ENCODE data around the gene CTNNA3. TPM values are rescaled to one million over a fixed set of nuclear protein-coding genes. Genes with fewer than 3 reads are reported as not detected.

The CTNNA3 gene
- total and polyA plus RNA-seq, 3 donors from 2014 or later, result 17.8 to 19.4 (median 18.3) TPM

DNA sequence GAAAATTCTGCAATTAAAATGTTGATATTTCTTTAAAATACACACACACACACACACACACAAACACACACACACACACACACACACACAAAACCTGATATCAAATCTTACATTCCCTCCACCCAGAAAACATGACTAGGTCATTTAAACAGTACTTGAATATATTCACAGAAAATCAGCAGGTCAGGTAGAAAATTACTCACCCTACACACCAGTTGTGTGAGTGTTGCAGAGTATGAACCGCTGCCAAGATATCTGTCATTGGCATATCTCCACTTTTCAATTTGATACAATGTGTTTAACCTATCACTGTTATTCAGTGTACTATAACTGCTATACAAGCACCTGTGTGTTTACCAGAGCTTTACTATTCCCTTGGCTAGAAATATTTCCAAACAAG, 1053.8 kb downstream of the CTNNA3 start:
- H3K9me3 ChIP-seq, result no peaks in the 10 kb centered on the region
- H3K4me3 ChIP-seq, result no peak overlapping the region
- H3K27me3 ChIP-seq, result no peaks in the 10 kb centered on the region
- intact Hi-C loops (cut with DNase I; ENCODE audit: low total_unique reads), result no loop called here
- no peaks in the 10 kb centered on the region for H3K36me3 ChIP-seq (ENCODE audit: low read depth, missing control alignments)
- H3K4me1 ChIP-seq, result no peaks in the 10 kb centered on the region
- 58 to 77% methylated on average over 1 of the region's 1 CpG for WGBS, 2 donors
- no peak for DNase-seq
- TF ChIP-seq, protein P1, sequence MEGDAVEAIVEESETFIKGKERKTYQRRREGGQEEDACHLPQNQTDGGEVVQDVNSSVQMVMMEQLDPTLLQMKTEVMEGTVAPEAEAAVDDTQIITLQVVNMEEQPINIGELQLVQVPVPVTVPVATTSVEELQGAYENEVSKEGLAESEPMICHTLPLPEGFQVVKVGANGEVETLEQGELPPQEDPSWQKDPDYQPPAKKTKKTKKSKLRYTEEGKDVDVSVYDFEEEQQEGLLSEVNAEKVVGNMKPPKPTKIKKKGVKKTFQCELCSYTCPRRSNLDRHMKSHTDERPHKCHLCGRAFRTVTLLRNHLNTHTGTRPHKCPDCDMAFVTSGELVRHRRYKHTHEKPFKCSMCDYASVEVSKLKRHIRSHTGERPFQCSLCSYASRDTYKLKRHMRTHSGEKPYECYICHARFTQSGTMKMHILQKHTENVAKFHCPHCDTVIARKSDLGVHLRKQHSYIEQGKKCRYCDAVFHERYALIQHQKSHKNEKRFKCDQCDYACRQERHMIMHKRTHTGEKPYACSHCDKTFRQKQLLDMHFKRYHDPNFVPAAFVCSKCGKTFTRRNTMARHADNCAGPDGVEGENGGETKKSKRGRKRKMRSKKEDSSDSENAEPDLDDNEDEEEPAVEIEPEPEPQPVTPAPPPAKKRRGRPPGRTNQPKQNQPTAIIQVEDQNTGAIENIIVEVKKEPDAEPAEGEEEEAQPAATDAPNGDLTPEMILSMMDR (IDR thresholded peaks at IDR 0.05), result no peak
- TF ChIP-seq POLR2A (IDR thresholded peaks at IDR 0.05), result no peak
- no peak overlapping the region for H3K27ac ChIP-seq

DNA sequence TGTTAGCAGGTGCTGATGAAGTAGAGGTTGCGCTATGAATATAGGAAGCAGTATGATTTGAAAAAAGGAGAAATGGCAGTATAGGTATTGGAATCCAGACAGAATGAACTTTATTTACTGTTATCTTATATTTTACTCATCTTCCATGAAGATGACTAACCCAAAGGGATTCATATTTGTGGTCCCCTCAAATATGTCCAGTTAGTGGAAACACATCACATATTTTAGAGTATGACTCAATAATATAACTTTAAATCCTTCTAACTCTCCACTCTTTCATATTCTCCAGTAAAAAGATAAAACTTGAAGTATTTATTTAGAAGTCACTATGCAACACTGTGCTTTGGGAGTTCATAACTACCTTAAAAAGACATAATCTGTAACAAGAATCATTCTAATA, 1056.6 kb downstream of the CTNNA3 start:
- no peak for TF ChIP-seq POLR2A (IDR thresholded peaks at IDR 0.05)
- TF ChIP-seq, protein P1 (IDR thresholded peaks at IDR 0.05), result no peak
- 35 to 52% methylated on average over 1 of the region's 1 CpG for WGBS, 2 donors
- H3K4me3 ChIP-seq, result no peak overlapping the region
- H3K27ac ChIP-seq, result no peak overlapping the region
- no peaks in the 10 kb centered on the region for H3K9me3 ChIP-seq
- H3K4me1 ChIP-seq, result no peaks in the 10 kb centered on the region
- no peaks in the 10 kb centered on the region for H3K27me3 ChIP-seq
- DNase-seq, result no peak
- no peaks in the 10 kb centered on the region for H3K36me3 ChIP-seq (ENCODE audit: low read depth, missing control alignments)
- intact Hi-C loops (cut with DNase I; ENCODE audit: low total_unique reads), result no loop called here

DNA sequence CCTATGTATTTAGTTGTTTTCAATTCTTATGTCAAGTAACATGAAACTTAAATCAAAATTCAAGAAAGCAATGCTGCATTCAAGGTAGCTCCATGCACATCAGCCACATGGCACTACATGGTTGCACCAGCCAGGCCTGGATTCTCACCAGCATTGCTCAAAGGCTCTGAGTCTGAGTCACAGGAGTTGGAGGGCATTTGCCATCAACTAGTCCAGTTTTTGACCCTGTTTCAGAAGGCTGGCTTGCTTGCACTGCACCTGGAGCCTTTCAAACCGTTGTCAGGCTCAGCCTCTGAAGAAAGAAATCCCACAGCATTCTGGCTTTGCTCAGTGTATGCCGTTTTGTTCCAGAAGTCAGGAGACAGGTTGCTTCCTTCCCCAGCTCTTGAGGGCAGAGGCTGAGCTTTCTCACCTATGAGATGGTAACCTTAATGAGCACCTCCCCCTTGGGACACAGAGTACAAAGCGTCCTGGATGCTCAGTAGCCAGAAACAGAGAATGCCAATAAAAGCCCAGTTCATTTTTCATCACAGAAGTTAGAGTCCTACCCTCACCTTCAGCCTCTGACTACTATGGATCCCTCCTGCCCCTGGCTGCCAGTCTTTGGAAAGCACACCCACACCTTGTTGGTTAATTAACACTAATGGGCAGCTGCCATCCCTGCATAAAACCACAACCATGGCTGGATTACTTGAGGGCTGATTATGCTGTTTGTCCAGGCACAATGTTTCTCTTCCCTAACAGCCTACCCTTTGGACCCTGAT, 1058.5 kb downstream of the CTNNA3 start:
- intact Hi-C loops (cut with DNase I; ENCODE audit: low total_unique reads), result no loop called here
- Histone ChIP-seq H3K27me3 (no peaks in the 10 kb centered on the region), H3K36me3 (ENCODE audit: low read depth, missing control alignments) (no peaks in the 10 kb centered on the region), H3K27ac (no peak overlapping the region), H3K4me1 (no peaks in the 10 kb centered on the region), H3K9me3 (no peaks in the 10 kb centered on the region), H3K4me3 (no peak overlapping the region)
- TF ChIP-seq, protein P1 (IDR thresholded peaks at IDR 0.05), result no peak
- no peak for TF ChIP-seq POLR2A (IDR thresholded peaks at IDR 0.05)
- no peak for DNase-seq
- 51 to 69% methylated on average over 3 of the region's 3 CpGs for WGBS, 2 donors

DNA sequence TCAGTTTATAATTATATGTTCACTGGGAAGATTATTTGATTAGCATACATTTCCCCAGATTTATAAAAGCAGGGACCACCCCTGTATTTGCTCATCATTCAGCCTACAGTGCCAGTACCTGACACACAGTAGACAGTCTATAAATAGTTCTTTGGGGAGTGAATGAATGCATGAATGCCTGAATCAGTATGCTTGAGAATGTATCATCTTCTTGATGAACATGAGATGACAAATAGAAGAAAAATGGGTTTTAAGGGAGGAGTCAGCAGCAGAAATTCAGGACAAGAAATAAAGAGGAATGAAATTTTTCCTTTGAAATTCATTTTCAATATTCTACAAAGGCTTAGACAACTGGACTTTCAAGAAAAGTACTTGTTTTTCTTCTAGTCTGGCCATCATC, 1066.0 kb downstream of the CTNNA3 start:
- TF ChIP-seq, protein P1 (IDR thresholded peaks at IDR 0.05), result no peak
- no peak for TF ChIP-seq POLR2A (IDR thresholded peaks at IDR 0.05)
- intact Hi-C loops (cut with DNase I; ENCODE audit: low total_unique reads), result no loop called here

DNA sequence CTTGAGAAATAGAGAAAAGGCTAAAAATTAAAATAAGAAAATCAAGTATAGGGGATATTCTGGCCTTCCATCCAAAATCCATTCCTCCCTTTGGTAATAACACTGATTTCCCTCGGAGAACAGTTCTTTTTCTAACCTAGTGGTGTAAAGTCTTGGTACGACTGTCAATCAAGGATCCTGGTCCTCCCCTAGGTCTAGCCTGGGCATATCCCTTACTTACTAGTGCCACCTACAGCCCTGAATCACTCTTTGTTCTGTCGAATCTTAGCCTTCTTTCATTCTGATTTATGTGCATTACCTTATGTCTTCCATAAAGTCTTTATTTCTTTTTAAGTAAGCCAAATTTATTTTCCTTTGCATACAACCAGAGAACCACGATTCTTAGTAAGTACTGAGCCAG, 1068.8 kb downstream of the CTNNA3 start:
- Histone ChIP-seq H3K4me3 (no peak overlapping the region), H3K36me3 (ENCODE audit: low read depth, missing control alignments) (no peaks in the 10 kb centered on the region), H3K9me3 (no peaks in the 10 kb centered on the region), H3K4me1 (no peaks in the 10 kb centered on the region), H3K27me3 (no peaks in the 10 kb centered on the region), H3K27ac (no peak overlapping the region)
- TF ChIP-seq, protein P1 (IDR thresholded peaks at IDR 0.05), result no peak
- TF ChIP-seq POLR2A (IDR thresholded peaks at IDR 0.05), result no peak
- intact Hi-C loops (cut with DNase I; ENCODE audit: low total_unique reads), result no loop called here
- peak; percentile 25 for DNase-seq
- WGBS, 2 donors, result 66 to 68% methylated on average over 4 of the region's 4 CpGs

More for the DNA sequence above, 1066.0 kb downstream of the CTNNA3 start:
- no peaks in the 10 kb centered on the region for H3K27me3 ChIP-seq
- no peak overlapping the region for H3K4me3 ChIP-seq
- no peaks in the 10 kb centered on the region for H3K4me1 ChIP-seq
- no peaks in the 10 kb centered on the region for H3K9me3 ChIP-seq
- no peaks in the 10 kb centered on the region for H3K36me3 ChIP-seq (ENCODE audit: low read depth, missing control alignments)
- DNase-seq, result no peak
- no peak overlapping the region for H3K27ac ChIP-seq

Data from testis (tissue), 3 donors.